HG02763 (cell line): ENCODE results near the gene WDFY2.
"Not testable (repeated sequence)": the region's sequence is repeated elsewhere in the genome, so short reads cannot be mapped to it uniquely, and the experiment has no call there.

ENCODE experiments used
- ATAC-seq: cut with Tn5 transposase; IDR thresholded peaks from one replicate; pipeline ENCODE4 v1.9.1; 2021; ENCODE audit warnings: mild to moderate bottlenecking, moderate library complexity; ENCODE audit not compliant: unreplicated experiment

Gene WDFY2

DNA sequence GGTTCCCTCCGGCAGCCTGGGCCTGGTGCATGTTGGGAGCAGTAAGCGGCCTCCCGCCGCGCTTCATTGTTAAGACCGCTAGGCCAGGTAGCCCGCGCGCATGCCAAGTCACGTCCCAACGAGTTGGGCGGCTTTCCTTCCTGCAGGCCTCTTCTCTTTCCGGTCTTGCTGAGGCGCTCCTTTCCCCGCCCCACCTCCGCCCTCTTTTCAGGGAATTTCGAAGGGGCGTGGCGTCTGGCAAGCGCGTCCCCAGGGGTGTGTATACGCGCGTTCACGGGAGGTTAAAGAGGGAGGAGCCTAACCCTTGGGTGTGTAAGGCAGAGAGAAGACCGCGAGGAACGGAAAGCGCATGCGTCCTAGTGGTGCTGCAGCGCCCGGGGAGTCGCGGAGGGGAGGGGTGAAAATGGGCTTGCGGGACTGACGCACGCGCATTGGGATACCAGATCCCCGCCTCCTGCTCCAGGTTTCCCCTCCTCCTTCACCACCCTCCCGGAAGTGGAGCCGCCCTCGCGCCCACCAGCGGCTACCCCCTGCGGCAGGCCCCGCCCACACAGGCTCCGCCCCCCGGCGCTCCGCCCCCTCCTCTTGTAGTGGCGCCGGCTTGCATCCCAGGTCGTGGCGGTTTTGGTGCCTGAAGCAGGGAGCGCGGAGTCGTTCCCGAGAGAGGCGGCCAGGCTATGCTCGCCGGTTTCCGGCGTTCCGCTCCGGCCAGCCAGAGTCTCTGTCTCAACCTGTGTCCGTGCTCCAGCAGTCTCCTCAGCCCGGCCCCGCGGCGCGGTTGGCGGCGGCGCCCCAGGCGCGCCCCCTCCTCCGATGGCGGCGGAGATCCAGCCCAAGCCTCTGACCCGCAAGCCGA is at the start of gene WDFY2:
Gene WDFY2 (plus strand): TSS at position 588 of the 856 bp plus-strand sequence. CDS start 226 bp downstream, at position 814.
- ATAC-seq: peak; percentile 83

DNA sequence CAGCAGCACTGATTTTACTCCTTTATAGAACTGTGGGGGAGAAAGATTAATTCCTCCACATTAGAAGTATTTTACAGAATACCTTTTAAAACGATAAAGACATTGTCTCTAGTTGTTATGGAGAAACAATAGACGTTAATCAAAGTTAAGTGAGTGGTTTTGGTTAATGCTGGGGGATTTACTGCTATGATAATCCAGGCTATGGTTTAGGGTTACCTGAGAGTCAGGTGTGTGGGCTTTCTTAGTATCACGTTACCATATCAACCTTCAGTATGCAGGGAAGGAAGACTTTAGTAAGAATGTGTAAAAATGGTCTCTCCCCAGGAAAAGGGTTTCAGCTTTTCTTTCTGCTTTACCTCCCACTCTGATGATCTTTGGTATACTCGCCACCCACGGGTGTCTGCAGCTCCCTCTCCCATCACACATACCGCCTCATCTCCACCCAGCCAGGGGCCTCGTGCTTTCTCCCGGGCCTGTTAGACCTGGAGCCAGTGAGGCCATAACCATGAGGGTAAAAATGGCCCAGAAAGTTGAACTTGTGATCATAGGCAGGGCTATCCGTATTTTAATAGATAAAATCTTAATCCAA is 45.6 kb upstream of the WDFY2 start:
- no peak for ATAC-seq

- no peak for ATAC-seq
Observed at GRCh38 chr13:51539887-51540286, 44.4 kb upstream of the WDFY2 start.

DNA sequence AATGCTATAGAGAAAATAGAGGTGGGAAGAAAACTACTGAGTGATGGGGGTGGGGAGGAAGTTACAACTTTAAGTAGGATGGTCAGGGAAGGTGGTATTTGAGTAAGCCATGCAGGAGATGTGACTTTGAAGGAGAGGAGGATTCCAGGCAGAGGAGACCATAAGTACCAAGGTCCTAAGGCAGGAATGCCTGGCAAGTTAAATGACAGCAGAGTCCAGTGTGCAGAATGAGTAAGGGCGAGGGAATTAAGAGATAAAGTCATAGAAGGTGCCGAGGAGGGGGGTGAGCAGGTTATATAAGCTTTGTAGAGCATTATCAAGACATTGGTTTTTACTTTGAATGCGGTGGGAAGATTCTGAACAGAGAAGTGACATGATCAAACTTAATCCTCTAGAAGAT is 43.2 kb upstream of the WDFY2 start:
- ATAC-seq: no peak

DNA sequence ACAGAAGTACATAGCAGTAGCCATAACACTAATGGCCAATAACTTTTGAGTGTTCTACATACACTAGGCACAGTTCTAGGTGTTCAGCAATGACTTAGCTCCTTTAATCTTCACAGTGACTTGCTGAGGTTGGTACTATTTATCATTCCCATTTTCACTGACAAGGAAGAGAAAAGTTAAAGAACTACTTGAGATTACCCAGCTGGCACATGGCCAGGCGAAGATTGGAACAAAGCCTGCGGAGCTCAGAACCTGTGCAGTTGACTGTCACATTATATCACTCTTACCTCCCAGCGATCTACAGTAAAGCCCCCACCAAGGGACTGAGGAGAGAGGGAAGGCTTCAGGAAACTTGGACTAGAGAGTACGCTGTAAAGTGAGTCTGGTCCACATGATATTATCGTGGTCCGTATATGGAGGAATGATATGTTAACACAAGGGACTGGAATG is 42.4 kb upstream of the WDFY2 start:
- ATAC-seq: no peak

DNA sequence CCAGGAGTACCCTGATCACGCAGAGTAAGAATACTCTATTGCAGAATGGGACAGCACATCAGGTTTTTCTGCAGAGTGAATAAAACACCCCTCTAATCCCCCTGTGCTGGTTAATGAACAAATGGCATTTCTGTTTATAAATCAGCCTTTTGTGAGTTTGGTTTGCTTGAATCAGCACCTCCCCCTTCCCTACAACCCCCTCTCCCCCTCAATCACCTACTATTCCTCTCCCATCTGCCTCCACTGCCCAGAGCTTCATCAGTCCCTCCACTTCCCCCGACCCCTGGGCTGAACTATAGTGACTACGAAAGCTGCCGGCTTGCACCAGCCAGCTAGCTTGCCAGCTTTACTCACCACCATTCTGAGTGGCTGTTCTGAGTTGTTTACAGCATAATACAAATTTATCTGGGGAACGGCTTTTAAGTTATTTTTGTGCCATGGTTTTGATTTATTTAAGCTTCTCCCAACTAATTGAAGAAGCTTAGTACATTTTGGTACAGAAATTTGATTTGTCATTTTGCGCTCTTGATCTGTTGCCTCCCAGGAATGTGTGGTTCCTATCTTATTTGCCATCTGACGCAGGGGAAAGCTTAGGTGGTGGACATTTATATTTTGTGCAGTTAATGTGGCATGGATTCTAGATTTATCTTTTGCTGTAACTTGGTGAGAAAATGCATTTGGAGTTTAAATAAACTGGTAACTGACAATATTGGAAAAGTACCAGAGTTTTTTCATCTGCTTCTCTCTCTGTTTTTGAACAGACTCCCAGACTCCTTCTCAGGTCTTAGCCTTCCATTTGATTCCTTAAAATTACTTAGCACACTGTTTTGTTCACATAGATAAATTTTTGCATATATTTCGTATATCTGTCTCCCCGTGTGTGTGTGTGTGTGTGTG is 41.7 kb upstream of the WDFY2 start:
- no peak for ATAC-seq

DNA sequence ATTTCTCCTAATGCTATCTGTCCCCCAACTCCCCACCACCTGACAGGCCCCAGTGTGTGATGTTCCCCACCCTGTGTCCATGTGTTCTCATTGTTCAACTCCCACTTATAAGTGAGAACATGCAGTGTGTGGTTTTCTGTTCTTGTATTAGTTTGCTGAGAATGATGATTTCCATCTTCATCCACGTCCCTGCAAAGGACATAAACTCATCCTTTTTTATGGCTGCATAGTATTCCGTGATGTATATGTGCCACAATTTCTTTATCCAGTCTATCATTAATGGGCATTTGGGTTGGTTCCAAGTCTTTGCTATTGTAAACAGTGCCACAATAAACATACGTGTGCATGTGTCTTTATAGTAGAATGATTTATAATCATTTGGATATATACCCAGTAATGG is 38.8 kb upstream of the WDFY2 start:
- not testable (repeated sequence) for ATAC-seq

DNA sequence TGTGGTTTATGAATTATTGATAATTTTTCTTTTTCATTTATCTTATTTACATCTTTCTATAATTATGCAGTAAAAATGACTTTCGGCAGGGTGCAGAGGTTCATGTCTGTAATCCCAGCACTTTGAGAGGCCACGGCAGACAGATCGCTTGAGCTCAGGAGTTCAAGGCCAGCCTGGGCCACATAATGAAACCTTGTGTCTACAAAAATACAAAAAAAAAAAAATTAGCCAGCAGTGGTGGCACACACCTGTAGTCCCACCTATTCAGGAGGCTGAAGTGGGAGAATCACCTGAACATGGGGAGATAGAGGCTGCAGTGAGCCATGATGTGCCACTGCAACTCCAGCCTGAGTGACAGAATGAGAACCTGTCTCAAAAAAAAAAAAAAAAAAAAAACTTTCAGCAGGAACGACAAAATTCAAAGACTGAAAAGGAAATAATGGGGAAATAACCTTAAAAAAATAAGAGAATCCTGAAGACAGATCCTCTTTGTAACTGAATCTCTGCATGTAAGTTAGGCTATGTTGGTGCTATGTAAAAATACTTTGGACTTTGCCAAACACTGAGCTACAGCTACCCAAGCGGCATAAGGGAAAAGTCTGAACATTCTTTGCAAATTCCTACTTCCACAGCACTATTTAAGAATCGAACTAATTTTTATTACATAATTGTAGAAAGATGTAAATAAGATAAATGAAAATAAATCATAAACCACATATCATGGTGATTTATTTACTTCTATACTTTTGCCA is 36.7 kb upstream of the WDFY2 start:
- no peak for ATAC-seq

- ATAC-seq: peak; percentile 60
Observed at GRCh38 chr13:51549050-51549449, 35.2 kb upstream of the WDFY2 start.

- ATAC-seq: no peak
Observed at GRCh38 chr13:51549593-51549992, 34.7 kb upstream of the WDFY2 start.

DNA sequence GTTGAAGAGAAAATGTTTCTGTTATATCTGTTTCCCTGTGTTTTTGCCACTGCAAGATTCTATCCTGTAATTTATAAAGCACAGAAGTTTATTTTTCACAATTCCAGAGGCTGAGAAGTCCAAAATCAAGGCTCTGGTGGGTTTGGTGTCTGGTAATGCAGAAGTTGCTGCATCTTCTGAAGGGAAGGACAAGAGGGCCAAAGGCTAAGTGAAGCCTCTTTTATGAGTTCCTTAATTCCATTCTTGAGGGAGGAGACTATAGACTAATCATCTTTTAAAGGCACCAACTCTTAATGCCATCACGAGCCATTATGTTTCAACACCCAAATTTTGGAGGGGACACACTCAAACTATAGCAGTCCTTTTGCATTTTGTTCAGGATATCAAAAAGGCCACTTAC is 34.1 kb upstream of the WDFY2 start:
- no peak for ATAC-seq

DNA sequence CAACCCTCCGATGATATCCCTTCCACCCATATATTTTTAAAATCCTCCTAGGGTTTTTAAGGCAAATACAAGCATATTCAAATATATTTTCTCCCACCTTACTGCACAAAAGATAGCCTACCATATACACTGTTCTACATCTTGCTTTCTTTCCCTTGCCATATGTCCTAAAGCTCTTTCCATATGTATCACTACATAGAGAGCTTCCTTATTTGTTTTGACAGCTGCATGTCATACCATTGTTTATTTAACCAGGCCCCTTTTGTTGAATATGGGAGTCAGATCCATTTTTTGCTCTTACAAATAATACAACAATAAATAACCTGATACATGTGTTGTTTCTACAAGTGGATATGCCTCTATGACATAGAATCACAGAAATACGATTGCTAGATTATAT is 32.8 kb upstream of the WDFY2 start:
- no peak for ATAC-seq

GRCh38 chr13:51552027-51552426 is 32.2 kb upstream of the WDFY2 start:
- ATAC-seq: no peak

- no peak for ATAC-seq
Observed at GRCh38 chr13:51553531-51553930, 30.7 kb upstream of the WDFY2 start.

GRCh38 chr13:51556740-51557139 is 27.5 kb upstream of the WDFY2 start:
- ATAC-seq: no peak

DNA sequence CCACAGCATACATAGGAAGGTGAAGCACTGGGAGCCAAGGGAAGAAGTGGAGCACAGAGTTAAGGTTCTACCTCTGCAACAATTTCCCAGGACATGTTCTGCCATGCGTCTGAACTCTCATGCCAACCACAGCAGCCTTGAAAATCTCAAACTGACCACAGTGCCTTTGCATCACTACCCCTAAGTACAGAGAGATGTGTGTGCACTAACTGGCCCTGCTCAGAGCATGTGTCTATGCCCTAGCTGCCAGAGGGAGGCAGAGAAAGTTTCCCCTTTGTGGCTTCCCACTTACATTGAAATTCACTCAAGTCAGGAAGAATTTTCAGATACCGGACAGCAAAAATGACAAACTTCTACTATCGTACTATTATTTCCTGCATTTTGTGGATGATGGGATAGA is 26.8 kb upstream of the WDFY2 start:
- no peak for ATAC-seq

GRCh38 chr13:51557875-51558612 is 26.2 kb upstream of the WDFY2 start:
- ATAC-seq: no peak

- ATAC-seq: no peak
Observed at GRCh38 chr13:51559946-51560735, 24.1 kb upstream of the WDFY2 start.

DNA sequence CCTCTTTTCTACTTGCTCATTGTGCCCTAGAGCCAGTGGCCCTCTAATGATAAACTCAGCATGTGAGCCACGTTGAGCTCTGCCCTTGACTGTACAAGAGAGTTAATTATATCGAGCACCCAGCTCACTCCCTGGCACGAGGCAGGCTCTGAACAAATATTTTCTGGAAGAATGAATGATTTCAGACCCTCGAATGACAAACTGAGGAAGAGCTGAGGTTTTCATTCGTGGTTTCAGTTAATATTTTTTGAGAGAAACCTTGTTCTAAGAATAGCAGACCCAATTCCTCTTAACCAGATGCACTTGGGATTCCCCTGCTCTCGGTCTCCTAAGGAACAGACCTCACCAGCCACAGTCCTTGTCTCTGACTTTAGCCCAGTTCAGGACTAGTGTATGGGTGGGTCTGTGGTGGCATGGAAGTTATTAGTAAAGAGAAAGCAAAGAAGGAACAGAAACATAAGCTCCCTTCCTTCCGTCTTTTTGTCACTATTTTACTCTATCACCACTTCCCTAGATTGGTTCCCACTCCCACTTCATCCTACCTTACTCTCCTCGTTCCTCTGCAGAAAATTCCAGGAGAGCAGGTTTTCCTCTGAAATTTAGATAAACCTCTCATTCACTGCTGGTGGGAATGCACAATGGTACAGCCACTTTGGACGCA is 22.1 kb upstream of the WDFY2 start:
- peak; percentile 79 for ATAC-seq
